Gastrocnemius medialis (tissue), 4 donors: ENCODE measurements around the gene NPAS1. TPM values are rescaled to one million over a fixed set of nuclear protein-coding genes. Genes with fewer than 3 reads are reported as not detected.
A peak's percentile ranks its signal among the peaks of the same experiment; 100 is the strongest.

Experiments
- ATAC-seq, 2 donors: fragments of 150-250 bp; one replicate each; pipeline ENCODE4 v1.9.1; 2016
- DNase-seq, 2 donors: peaks; one replicate each; pipeline ENCODE4 v3.0.0-alpha.2; 2019
- H3K27ac ChIP-seq, 4 donors: fragments of 200-600 bp; sonication (generic); 1 replicate in 1 of 4; 2 replicates in 3 of 4; pipeline ENCODE4 v1.5.1; 2016 to 2018; ENCODE audit warnings: mild to moderate bottlenecking in 2 of 4, moderate library complexity in 1 of 4
- H3K27me3 ChIP-seq, 3 donors: fragments of 200-600 bp; sonication (generic) in 2 of 3; 1 replicate in 1 of 3; 2 replicates in 2 of 3; pipeline versions ENCODE4 v1.5.1 to v1.6.0; 2016 to 2019; ENCODE audit warnings: mild to moderate bottlenecking in 1 of 3, moderate library complexity in 1 of 3
- H3K36me3 ChIP-seq, 2 donors: fragments of 200-600 bp; sonication (generic) in 1 of 2; one replicate each; pipeline ENCODE4 v1.5.1; 2017 to 2018
- H3K4me1 ChIP-seq, 2 donors: fragments of 200-600 bp; sonication (generic) in 1 of 2; one replicate each; pipeline ENCODE4 v1.5.1; 2016 to 2017; ENCODE audit warnings: mild to moderate bottlenecking in 2 of 2
- H3K4me3 ChIP-seq, 4 donors: fragments of 200-600 bp; sonication (generic) in 3 of 4; 1 replicate in 1 of 4; 2 replicates in 3 of 4; pipeline ENCODE4 v1.5.1; 2016 to 2019; ENCODE audit warnings: mild to moderate bottlenecking in 2 of 4
- H3K9me3 ChIP-seq, 3 donors: fragments of 200-600 bp; sonication (generic) in 2 of 3; 1 replicate in 1 of 3; 2 replicates in 2 of 3; pipeline ENCODE4 v1.5.1; 2016 to 2019
- CTCF ChIP-seq, 5 experiments: fragments of 450-650 bp in 3 of 5; fragments of 200-600 bp in 2 of 5; sonication (generic) in 2 of 5; IDR thresholded peaks in 4 of 5; conservative IDR thresholded peaks in 1 of 5; 1 replicate in 4 of 5; 2 replicates in 1 of 5; pipeline ENCODE4 v1.5.1; 2016 to 2019; ENCODE audit warnings: antibody characterized with exemption in 5 of 5, mild to moderate bottlenecking in 3 of 5, moderate library complexity in 3 of 5
- POLR2A ChIP-seq, 2 donors: fragments of 450-650 bp; IDR thresholded peaks; one replicate each; pipeline ENCODE4 v1.6.1; 2017; ENCODE audit warnings: antibody characterized with exemption in 2 of 2, mild to moderate bottlenecking in 2 of 2, moderate library complexity in 2 of 2
- in situ Hi-C, 4 donors: fragments of 200-750 bp; cut with MboI; loops; one replicate each; pipeline versions ENCODE4 v1.15.0 to v1.8.0; 2017; ENCODE audit warnings: low sequenced_read_pairs in 4 of 4
- intact Hi-C: fragments of 100-400 bp; cut with DNase I; formaldehyde crosslinking; loops from one replicate; pipeline ENCODE4 v1.15.1; 2023; ENCODE audit warnings: low total_unique reads
- total RNA-seq, 4 donors: library from RNA; depleted of rRNA; stranded (reverse); fragments of >200 nt; gene quantifications; one replicate each; pipeline versions ENCODE4 v1.1.0 to v1.2.3, GENCODE V29; 2016

The NPAS1 gene
- total RNA-seq, 4 donors from 2014 or later: 0.61 to 1.1 TPM; not detected in 2

GRCh38 chr19:47012617-47013016, 7.0 kb upstream of the NPAS1 start:
- ATAC-seq: no peak
- DNase-seq: no peak
- no peak for TF ChIP-seq CTCF (IDR thresholded peaks at IDR 0.05 in 4 of 5, conservative IDR thresholded peaks at IDR 0.05 in 1 of 5)
- no peak for TF ChIP-seq POLR2A (IDR thresholded peaks at IDR 0.05)
- intact Hi-C loops: no loop called here
- no peaks in the 10 kb centered on the region for H3K27me3 ChIP-seq
- no peak overlapping the region for H3K27ac ChIP-seq
- H3K4me3 ChIP-seq: no peak overlapping the region
- in situ Hi-C loops: no loop called here
- peaks cover 0 to 4% of the 10 kb centered on the region in 2 donors for H3K4me1 ChIP-seq
- H3K36me3 ChIP-seq: no peaks in the 10 kb centered on the region
- H3K9me3 ChIP-seq: no peaks in the 10 kb centered on the region

GRCh38 chr19:47013041-47013517, 6.6 kb upstream of the NPAS1 start:
- in situ Hi-C loops (no loop called here), intact Hi-C loops (no loop called here)
- Histone ChIP-seq H3K4me3 (no peak overlapping the region), H3K4me1 (peaks cover 0 to 4% of the 10 kb centered on the region in 2 donors), H3K9me3 (no peaks in the 10 kb centered on the region), H3K36me3 (no peaks in the 10 kb centered on the region), H3K27me3 (no peaks in the 10 kb centered on the region), H3K27ac (no peak overlapping the region)
- ATAC-seq (peak; percentile 89 to 91), DNase-seq (peak; percentile 41 to 68)
- TF ChIP-seq POLR2A (IDR thresholded peaks at IDR 0.05) (no peak), CTCF (IDR thresholded peaks at IDR 0.05 in 4 of 5, conservative IDR thresholded peaks at IDR 0.05 in 1 of 5) (peak; percentile 92 to 99 (median 97))

GRCh38 chr19:47018923-47019322, 714 bp upstream of the NPAS1 start:
- H3K4me1 ChIP-seq: peaks cover 9 to 18% of the 10 kb centered on the region in 2 donors
- TF ChIP-seq CTCF (IDR thresholded peaks at IDR 0.05 in 4 of 5, conservative IDR thresholded peaks at IDR 0.05 in 1 of 5) (no peak), POLR2A (IDR thresholded peaks at IDR 0.05) (no peak)
- H3K36me3 ChIP-seq: no peaks in the 10 kb centered on the region
- H3K9me3 ChIP-seq: no peaks in the 10 kb centered on the region
- in situ Hi-C loops: no loop called here
- H3K27me3 ChIP-seq: peaks cover 39 to 45% (median 45%) of the 10 kb centered on the region in 3 donors
- DNase-seq (no peak), ATAC-seq (no peak)
- no peak overlapping the region for H3K4me3 ChIP-seq
- intact Hi-C loops: no loop called here
- H3K27ac ChIP-seq: no peak overlapping the region

- Histone ChIP-seq H3K27ac (no peak overlapping the region), H3K4me3 (peak overlapping the region in 2 of 4 donors; percentile 7 to 33), H3K36me3 (no peaks in the 10 kb centered on the region), H3K27me3 (peaks cover 48 to 57% (median 55%) of the 10 kb centered on the region in 3 donors), H3K9me3 (no peaks in the 10 kb centered on the region), H3K4me1 (peaks cover 9 to 18% of the 10 kb centered on the region in 2 donors)
- in situ Hi-C loops: no loop called here
- intact Hi-C loops: loop anchor here (2.0 kb wide), 1 partner anchor 15 kb away; no protein-coding TSS in a partner anchor
- ATAC-seq (no peak), DNase-seq (no peak)
- no peak for TF ChIP-seq CTCF (IDR thresholded peaks at IDR 0.05 in 4 of 5, conservative IDR thresholded peaks at IDR 0.05 in 1 of 5)
- TF ChIP-seq POLR2A (IDR thresholded peaks at IDR 0.05): no peak
Observed at GRCh38 chr19:47020132-47020805, 632 bp downstream of the NPAS1 start.
